GM21717 (cell line): Measurements from ENCODE around the gene CDCA5.

Experiments used
- ATAC-seq: cut with Tn5 transposase; IDR thresholded peaks from one replicate; pipeline ENCODE4 v1.9.1; 2021; ENCODE audit warnings: mild to moderate bottlenecking, moderate library complexity; ENCODE audit not compliant: unreplicated experiment

Gene CDCA5

GRCh38 chr11:65047581-65048422, 36.0 kb downstream of the CDCA5 start:
- no peak for ATAC-seq

- ATAC-seq, result no peak
Measured at GRCh38 chr11:65045728-65046127, 38.1 kb downstream of the CDCA5 start.

GRCh38 chr11:65045061-65045460, 38.8 kb downstream of the CDCA5 start:
- ATAC-seq, result no peak

DNA sequence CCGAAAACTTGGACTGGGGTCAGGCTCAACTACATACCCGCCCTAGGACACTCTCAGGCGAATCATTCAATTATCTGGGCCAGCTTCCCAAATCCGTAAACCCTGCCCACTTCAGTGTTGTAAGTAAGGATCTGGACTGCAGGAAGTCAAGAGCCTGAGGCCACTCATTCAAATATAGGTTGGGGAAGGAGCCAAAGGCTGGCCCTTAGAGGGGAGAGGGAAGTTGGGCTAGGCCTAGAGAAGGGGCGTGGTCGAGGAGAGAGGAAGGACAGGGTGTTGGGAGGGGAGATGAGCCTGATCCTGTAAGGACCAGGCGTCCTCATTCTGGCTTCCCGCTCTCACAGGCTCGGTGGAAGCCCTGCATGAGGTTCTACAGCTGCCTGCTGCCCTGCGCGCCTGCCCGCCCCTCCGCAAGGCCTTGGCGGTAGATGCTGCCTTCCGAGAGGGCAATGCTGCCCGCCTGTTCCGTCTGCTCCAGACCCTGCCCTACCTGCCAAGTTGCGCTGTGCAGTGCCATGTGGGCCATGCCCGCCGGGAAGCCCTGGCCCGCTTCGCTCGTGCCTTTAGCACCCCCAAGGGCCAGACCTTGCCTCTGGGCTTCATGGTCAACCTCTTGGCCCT, 39.8 kb downstream of the CDCA5 start:
- ATAC-seq, result no peak

GRCh38 chr11:65042891-65043290, 40.9 kb downstream of the CDCA5 start:
- no peak for ATAC-seq

DNA sequence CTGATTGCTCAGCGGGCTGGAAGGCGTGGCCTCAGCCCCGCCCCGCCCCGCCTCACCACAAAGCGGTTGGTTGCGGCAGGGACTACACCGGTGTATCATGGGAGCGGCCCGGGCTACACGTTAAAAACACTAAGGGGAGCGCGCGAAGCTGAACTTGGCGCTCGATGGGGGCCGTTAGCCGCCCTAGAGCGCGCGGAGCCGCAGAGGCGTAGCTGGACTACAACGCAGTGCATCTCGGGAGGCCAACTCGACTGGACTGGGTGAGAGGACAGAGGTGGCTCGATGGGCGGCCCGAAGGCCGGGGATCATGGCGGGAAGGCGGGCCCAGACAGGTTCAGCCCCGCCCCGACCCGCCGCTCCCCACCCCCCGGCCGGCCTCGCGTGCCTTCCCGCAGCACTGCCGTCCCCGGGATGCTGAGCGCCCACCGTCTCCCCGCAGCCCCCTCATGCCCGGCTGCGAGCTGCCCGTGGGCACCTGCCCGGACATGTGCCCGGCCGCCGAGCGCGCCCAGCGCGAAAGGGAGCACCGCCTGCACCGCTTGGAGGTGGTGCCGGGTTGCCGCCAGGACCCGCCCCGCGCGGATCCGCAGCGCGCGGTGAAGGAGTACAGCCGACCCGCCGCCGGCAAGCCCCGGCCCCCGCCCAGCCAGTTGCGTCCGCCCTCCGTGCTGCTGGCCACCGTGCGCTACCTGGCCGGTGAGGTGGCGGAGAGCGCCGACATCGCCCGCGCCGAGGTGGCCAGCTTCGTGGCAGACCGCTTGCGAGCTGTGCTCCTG, 42.8 kb downstream of the CDCA5 start, which contains the start of gene SAC3D1:
Gene SAC3D1, plus strand, starts transcription at position 364 of the 776 bp plus-strand sequence. Its CDS starts 83 bp downstream, at position 447.
- peak; percentile 75 for ATAC-seq

GRCh38 chr11:65040520-65040846, 43.4 kb downstream of the CDCA5 start:
- no peak for ATAC-seq

- ATAC-seq, result no peak
Measured at GRCh38 chr11:65036931-65037330, 46.9 kb downstream of the CDCA5 start.

DNA sequence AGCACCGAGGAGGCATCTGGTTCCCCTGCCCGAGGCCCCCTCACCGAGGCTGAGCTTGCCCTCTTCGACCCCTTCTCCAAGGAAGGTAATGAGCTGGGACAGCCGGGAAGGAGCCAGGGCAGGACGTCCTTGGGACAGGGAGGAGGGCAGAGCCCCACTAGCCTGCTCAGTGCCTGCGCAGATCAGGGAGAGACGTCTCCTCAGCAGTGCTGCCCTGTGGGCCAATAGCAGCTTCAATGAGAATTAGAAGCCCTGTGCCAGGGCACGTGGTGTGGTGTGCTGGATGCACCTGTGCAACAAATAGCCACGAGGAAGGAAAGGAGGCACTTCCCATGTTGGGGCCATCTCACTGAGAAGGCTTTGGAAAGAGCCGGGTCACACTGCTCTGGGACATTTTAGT, 48.3 kb downstream of the CDCA5 start:
- no peak for ATAC-seq

DNA sequence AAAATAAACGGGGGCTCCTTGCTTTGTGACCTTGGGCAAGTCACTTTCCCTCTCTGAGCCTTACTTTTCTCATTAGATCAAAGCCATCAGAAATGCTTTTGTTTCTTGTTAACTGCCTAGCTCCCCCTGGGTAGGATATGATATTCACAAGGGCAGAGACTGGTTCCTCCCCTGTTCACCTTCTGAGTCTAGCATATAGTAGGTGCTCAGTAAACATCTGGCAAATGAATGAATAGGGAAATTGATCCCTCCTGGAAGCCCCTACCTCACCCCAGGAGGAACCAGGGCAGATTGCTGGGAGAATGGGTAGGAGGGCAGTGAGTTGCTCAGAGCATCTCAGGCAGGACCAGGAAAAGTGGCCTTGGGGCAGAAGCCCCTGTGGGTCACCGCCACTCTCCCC, 49.4 kb downstream of the CDCA5 start:
- no peak for ATAC-seq

DNA sequence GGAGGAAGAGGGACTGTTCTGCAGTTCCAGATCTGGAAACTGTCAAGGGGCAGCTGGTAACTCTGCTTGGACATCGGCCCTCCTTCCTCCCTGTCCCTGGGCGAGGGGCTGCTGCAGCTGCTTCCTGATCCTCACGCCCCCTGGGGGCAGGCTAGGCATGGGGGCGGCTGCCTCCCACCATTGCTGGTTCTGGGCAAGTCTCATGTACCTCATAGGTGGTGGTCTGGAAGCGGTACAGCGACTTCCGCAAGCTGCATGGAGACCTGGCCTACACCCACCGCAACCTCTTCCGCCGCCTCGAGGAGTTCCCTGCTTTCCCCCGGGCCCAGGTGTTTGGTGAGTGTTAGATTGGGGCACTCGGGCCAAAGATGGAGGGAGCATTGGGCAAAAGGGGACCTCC, 51.6 kb downstream of the CDCA5 start:
- no peak for ATAC-seq
